Putamen (tissue), 1 donor: Measurements from ENCODE around the gene LDLRAD4.
A peak's percentile ranks its signal among the peaks of the same experiment; 100 is the strongest.
"Not testable (repeated sequence)": the region's sequence is repeated elsewhere in the genome, so short reads cannot be mapped to it uniquely, and the experiment has no call there.

Source experiments
- DNase-seq: peaks from one replicate; pipeline ENCODE4 v3.0.0-alpha.2; 2016; ENCODE audit warnings: low spot score

LDLRAD4 gene

GRCh38 chr18:13594551-13594950 is 376.0 kb downstream of the LDLRAD4 start:
- no peak for DNase-seq

DNA sequence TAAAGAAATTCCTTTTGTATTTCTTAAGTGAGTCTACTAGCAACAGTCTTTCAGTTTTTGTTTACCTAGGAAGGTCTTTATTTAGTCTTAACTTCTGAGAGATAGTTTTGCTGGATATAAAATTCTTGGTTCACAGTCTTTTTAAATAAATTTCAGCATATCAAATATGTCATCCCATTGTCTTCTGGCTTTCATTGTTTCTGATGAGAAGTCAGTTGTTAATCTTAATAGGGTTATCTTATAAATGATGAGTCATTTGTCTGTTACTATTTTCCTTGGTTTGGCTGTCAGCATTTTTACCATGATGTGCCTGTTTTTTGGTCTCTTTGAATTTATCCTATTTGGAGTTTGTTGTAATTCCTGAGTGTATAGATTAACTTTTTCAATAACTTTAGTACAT is 378.5 kb downstream of the LDLRAD4 start:
- no peak for DNase-seq

- no peak for DNase-seq
Observed at GRCh38 chr18:13598591-13598990, 380.0 kb downstream of the LDLRAD4 start.

- DNase-seq, result no peak
Observed at GRCh38 chr18:13599031-13599430, 380.5 kb downstream of the LDLRAD4 start.

GRCh38 chr18:13603304-13604019 is 384.9 kb downstream of the LDLRAD4 start:
- no peak for DNase-seq

GRCh38 chr18:13604786-13605185 is 386.2 kb downstream of the LDLRAD4 start:
- DNase-seq, result no peak

GRCh38 chr18:13605477-13605876 is 386.9 kb downstream of the LDLRAD4 start:
- no peak for DNase-seq

GRCh38 chr18:13605901-13606300 is 387.3 kb downstream of the LDLRAD4 start:
- DNase-seq, result no peak

DNA sequence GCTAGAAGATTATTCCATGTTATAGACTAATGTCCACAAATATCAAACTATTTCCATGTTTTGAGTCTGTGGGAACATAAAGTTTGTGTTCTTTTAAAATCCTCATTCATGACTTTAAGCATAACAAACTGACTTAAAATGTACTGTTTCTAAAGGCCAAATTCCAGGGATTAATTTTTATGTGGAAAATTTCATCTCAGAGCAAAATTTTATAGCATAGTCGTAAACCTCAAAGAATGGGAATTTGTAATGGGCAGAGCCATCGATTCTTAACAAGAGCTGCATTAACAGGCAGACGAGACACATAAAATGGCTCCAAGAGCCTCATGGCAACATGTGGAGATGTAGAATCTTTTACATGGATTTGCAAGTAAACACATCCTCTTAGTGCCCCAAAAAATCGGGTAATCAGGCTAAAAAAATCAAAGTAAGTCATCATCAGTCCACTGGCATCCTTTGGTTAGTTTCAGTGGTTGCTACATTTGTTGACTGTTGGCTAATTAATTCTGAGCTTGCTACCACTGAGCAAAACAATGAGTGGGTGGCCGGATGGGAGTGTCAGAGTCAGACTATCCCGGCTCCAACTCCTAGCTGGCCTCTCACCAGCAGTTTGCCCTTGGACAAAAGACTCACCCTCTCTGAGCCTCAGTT is 388.2 kb downstream of the LDLRAD4 start:
- no peak for DNase-seq

DNA sequence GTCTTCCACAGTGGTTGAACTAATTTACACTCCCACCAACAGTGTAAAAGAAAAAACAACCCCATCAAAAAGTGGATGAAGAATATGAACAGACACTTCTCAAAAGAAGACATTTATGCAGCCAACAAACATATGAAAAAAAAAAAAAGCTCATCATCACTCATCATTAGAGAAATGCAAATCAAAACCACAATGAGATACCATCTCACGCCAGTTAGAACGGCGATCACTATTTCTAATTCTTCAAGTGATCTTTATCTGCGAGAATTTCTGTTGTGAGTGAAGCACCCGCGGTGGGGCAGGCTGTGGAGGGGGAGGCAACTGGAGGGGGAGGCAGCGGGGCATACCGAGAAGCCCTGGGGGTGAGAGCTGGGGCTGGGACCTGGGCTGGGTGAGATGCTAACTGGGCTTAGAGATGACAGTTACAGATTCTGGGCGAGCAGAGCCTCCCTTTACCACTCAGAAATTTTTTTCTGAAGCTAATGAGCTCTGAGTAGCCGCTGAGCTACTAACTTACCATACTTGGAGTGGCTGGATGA is 389.5 kb downstream of the LDLRAD4 start:
- not testable (repeated sequence) for DNase-seq

- no peak for DNase-seq
Observed at GRCh38 chr18:13608791-13609532, 390.4 kb downstream of the LDLRAD4 start.

DNA sequence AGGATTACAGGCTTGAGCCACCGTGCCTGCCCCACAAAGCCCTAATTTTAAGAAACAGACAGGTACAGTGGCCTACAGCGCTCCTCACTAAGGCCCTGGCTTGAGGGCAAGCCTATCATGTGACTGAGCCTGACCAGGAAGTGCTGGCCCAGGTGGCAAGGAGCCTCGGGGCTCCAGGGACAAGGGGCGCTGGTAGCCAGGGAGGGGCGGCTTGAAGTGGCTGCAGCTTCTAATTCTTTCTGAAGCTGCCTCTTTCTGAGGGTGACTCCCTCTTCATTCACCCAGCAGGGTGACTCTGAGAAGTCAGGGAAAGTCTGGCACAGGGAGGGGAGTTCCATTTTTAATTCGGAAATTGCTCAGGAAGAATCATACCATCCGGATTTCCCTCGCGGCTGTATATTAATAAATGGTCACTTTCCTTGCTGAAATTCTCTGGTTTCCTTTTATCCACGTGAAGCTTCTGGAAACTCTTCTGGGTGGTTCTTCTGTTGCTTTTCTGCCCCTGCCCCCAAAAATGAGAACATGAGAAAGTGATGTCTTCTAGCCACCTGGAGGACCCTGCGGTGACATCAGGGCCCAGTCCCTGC is 392.1 kb downstream of the LDLRAD4 start:
- no peak for DNase-seq

DNA sequence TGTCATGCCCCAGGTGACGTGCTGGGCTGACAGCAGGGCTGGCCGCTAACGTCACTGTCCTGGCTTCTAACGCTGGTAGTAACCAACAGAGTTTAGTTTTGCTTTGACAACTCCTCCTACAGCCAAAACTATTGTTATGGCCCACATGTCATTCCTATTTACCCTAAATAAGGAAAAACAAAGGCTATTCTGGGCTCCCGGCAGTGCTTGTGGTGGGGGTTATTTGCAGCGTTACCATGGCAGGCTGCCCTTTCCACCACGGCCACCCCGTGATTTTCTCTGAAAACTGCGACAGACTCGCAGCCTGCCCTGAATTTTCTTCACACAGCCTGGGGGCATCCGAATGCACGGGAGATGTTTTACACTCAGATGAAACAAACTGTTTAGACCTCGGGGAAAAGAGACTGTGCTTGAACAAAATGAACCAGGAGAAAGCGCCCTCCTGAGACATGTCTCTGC is 392.6 kb downstream of the LDLRAD4 start:
- DNase-seq, result peak; percentile 81

DNA sequence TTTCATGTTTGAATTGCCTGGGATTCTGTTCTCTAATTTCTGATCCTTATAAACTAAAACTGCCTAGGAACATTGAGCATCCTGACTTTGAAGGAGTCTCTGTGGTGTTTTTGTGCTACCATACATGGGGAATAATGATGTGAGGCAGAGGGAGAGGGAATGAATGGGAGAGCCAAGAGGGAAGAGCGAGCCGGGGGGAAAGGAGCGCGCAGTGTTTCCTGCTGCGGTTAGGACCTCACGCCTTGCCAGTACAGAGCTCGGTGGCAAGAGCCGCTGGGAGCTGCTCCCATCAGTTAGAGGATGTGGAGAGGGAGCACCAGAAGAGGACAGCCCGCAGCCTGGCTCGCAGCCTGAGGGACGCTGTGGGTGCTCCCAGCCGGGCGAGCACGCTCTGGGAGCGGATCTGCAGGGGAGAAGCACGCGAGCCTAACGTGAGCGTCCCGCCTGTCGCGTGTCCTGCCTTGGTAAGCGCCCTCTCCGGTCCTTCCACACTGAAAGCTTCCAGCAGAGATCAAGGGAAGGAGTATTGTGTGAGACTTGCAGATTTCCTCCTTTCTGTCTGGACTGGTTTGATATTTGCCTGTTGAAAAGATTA is 393.1 kb downstream of the LDLRAD4 start:
- peak; percentile 83 for DNase-seq

DNA sequence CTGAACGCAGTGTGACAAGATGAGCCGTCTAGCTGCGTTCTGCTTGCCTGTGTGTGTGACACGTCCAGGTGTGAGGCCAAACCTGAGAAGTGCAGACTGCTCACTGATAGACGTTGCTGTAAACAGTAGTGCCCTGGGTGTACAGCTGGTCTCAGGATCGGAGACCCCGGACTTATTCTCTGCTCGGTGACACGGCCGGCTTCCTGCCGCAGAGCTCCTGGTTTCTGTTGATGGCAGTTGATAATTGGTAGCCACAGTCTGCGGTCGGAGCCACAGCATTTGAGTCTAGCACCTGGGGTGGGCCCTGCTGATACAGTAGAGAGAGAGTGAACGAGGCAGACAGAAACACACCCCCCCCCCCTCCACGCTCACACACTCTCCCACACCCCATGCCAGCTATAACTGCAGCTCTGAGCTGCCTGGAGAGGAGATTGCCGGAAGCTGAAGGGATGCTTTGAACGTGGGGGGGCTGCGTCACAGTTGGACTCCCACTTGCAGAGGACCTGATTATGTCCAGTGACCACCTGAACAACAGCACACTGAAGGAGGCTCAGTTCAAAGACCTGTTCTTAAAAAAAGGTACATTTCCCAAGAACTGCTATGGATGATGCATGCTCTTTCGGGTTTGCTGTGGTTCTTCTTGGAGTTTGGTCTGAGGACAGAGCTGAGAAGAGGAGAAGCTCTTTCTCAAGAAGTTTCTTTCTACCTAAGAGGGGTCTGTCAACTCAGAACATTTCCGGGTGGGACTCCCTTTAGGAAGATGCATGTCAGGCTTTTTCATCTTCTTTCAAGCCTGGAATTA is 393.8 kb downstream of the LDLRAD4 start:
- peak; percentile 91 for DNase-seq

- DNase-seq, result peak; percentile 77
Observed at GRCh38 chr18:13613099-13613498, 394.5 kb downstream of the LDLRAD4 start.

GRCh38 chr18:13613591-13614501 is 395.3 kb downstream of the LDLRAD4 start:
- no peak for DNase-seq

GRCh38 chr18:13614641-13615288 is 396.2 kb downstream of the LDLRAD4 start:
- no peak for DNase-seq

DNA sequence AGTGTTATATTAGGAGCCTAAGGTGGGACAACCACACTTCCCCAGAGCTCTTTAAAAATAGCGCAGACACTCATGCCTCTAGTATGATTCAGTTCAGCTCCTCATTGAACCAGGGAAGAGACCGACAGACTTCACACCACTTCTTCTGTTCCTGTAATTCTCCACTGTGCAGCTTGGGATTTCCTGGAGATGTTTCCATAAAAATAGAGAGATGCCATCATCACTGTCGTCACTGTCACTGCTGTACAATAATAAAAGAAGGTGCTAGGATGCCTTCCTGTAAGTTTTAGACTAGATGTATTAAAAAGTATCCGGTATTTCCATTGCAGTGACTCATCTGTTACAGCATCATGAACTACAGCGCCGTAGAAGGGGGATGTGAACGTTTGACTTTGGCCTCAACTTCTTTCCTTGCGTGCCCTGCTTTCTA is 396.9 kb downstream of the LDLRAD4 start:
- DNase-seq, result no peak
